ENCODE results near the gene HSPBAP1. TPM values are rescaled to one million over a fixed set of nuclear protein-coding genes. Genes with fewer than 3 reads are reported as not detected.

Gene HSPBAP1
- total and polyA plus RNA-seq, 9 donors: 5.3 to 12.8 (median 9.3) TPM

GRCh38 chr3:122785231-122785630 lies 8.4 kb downstream of the HSPBAP1 start:
- no peak for TF ChIP-seq EP300 (IDR thresholded peaks at IDR 0.05)
- no peak for TF ChIP-seq CTCF (IDR thresholded peaks at IDR 0.05)
- TF ChIP-seq POLR2A (IDR thresholded peaks at IDR 0.05): no peak
- 84 to 89% (median 89%) methylated on average over 1 of the region's 1 CpG for WGBS, 3 donors

GRCh38 chr3:122784436-122784835 lies 9.2 kb downstream of the HSPBAP1 start:
- WGBS, 3 donors: 72 to 88% (median 79%) methylated on average over 1 of the region's 1 CpG
- intact Hi-C loops (cut with DNase I): no loop called here
- no peaks in the 10 kb centered on the region for H3K36me3 ChIP-seq
- DNase-seq: no peak
- H3K4me3 ChIP-seq: no peak overlapping the region
- no peak overlapping the region for H3K27ac ChIP-seq
- no peaks in the 10 kb centered on the region for H3K4me1 ChIP-seq (ENCODE audit: insufficient read depth)
- no peaks in the 10 kb centered on the region for H3K9me3 ChIP-seq
- no peaks in the 10 kb centered on the region for H3K27me3 ChIP-seq
- TF ChIP-seq EP300 (IDR thresholded peaks at IDR 0.05) (no peak), CTCF (IDR thresholded peaks at IDR 0.05) (no peak), POLR2A (IDR thresholded peaks at IDR 0.05) (no peak)

More at GRCh38 chr3:122785231-122785630, 8.4 kb downstream of the HSPBAP1 start:
- no peak overlapping the region for H3K27ac ChIP-seq
- no peak for DNase-seq
- no peaks in the 10 kb centered on the region for H3K36me3 ChIP-seq
- H3K9me3 ChIP-seq: no peaks in the 10 kb centered on the region
- no peaks in the 10 kb centered on the region for H3K4me1 ChIP-seq (ENCODE audit: insufficient read depth)
- intact Hi-C loops (cut with DNase I): no loop called here
- H3K27me3 ChIP-seq: no peaks in the 10 kb centered on the region
- no peak overlapping the region for H3K4me3 ChIP-seq

- no peak for DNase-seq
- no peak for TF ChIP-seq EP300 (IDR thresholded peaks at IDR 0.05)
- no peak for TF ChIP-seq CTCF (IDR thresholded peaks at IDR 0.05)
- TF ChIP-seq POLR2A (IDR thresholded peaks at IDR 0.05): no peak
- 83 to 95% (median 88%) methylated on average over 1 of the region's 1 CpG for WGBS, 3 donors
- no peaks in the 10 kb centered on the region for H3K4me1 ChIP-seq (ENCODE audit: insufficient read depth)
- no peaks in the 10 kb centered on the region for H3K9me3 ChIP-seq
- no peaks in the 10 kb centered on the region for H3K27me3 ChIP-seq
- intact Hi-C loops (cut with DNase I): no loop called here
- H3K36me3 ChIP-seq: no peaks in the 10 kb centered on the region
- no peak overlapping the region for H3K27ac ChIP-seq
- no peak overlapping the region for H3K4me3 ChIP-seq
These were observed 10.8 kb downstream of the HSPBAP1 start for GRCh38 chr3:122782804-122783203.

GRCh38 chr3:122777563-122777962 lies 16.1 kb downstream of the HSPBAP1 start:
- H3K9me3 ChIP-seq: no peaks in the 10 kb centered on the region
- DNase-seq: no peak
- WGBS, 3 donors: 76 to 83% (median 80%) methylated on average over 3 of the region's 3 CpGs
- no peak overlapping the region for H3K27ac ChIP-seq
- no peaks in the 10 kb centered on the region for H3K36me3 ChIP-seq
- H3K4me1 ChIP-seq (ENCODE audit: insufficient read depth): no peaks in the 10 kb centered on the region
- H3K27me3 ChIP-seq: no peaks in the 10 kb centered on the region
- no peak overlapping the region for H3K4me3 ChIP-seq
- intact Hi-C loops (cut with DNase I): no loop called here
- no peak for TF ChIP-seq CTCF (IDR thresholded peaks at IDR 0.05)

Measured in ovary (tissue), 9 donors.